22Rv1 (cell line): Measurements from ENCODE around the gene DYRK1A.

Experiments
- H3K27ac ChIP-seq: fragments of 450-650 bp; 2 replicates; pipeline ENCODE4 v1.5.1; 2017
- ZFX ChIP-seq: fragments of 450-650 bp; IDR thresholded peaks from 2 replicates; pipeline ENCODE4 v1.6.1; 2017; ENCODE audit warnings: antibody characterized with exemption, borderline replicate concordance
- TF ChIP-seq, protein P1 (sequence below): fragments of 450-650 bp; IDR thresholded peaks from 2 replicates; pipeline ENCODE4 v1.5.1; 2017; ENCODE audit warnings: mild to moderate bottlenecking

The DYRK1A gene

DNA sequence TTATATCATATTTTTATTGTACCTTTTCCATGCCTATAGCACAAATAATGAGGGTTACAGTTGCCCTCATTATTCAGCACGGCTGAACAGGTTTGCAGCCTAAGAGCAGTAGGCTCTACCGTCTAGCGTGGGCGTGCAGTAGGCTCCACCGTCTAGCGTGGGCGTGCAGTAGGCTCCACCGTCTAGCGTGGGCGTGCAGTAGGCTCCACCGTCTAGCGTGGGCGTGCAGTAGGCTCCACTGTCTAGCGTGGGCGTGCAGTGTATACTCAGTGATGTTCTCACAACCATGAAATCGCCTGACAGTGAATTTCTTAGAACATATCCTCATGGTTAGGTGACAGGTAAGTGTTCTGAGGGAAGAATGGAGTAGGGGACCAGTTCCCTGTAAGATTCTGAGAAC, 84.9 kb downstream of the DYRK1A start:
- no peak for TF ChIP-seq ZFX
- TF ChIP-seq, protein P1, sequence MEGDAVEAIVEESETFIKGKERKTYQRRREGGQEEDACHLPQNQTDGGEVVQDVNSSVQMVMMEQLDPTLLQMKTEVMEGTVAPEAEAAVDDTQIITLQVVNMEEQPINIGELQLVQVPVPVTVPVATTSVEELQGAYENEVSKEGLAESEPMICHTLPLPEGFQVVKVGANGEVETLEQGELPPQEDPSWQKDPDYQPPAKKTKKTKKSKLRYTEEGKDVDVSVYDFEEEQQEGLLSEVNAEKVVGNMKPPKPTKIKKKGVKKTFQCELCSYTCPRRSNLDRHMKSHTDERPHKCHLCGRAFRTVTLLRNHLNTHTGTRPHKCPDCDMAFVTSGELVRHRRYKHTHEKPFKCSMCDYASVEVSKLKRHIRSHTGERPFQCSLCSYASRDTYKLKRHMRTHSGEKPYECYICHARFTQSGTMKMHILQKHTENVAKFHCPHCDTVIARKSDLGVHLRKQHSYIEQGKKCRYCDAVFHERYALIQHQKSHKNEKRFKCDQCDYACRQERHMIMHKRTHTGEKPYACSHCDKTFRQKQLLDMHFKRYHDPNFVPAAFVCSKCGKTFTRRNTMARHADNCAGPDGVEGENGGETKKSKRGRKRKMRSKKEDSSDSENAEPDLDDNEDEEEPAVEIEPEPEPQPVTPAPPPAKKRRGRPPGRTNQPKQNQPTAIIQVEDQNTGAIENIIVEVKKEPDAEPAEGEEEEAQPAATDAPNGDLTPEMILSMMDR: no peak
- H3K27ac ChIP-seq: no peak overlapping the region

DNA sequence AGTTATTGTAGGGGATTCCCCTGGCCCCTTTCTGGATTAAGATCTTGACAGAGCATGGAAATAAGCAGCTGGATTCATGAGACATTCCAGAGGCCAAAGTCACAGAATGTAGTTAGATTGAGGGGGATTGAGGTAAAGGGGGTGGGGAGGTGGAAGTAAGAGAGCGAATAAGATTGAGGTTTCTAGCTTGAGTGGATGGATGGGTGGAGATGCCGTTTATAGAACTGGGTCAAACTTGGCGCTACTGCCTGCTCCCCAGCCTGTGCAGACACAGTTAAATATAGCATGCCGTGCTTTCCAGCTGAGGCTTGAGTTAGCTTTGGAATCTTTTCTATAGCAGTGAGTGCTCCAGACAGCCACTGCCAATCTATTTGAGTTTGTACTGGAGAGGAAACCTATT, 85.7 kb downstream of the DYRK1A start:
- TF ChIP-seq, protein P1: no peak
- TF ChIP-seq ZFX: no peak
- H3K27ac ChIP-seq: no peak overlapping the region

DNA sequence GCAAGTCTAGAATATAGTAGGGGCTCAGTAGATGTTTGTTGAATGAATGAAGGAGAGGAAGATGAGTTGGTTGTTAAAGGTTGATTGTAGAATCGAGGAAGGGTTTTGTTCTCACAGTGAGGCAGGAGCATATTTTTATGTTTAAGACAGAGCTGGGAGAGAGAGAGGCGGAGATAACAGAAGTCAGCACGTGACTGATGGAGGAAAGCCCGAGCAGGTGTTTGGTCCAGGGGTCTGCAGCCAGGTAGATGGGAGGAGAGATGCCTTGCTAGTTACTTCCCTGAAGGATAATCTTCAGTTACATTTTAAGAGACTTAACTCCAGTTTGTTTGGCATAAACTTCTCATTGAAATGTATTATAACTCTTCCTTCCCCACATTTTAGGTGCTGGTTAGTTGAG, 86.8 kb downstream of the DYRK1A start:
- no peak for TF ChIP-seq ZFX
- TF ChIP-seq, protein P1: no peak

DNA sequence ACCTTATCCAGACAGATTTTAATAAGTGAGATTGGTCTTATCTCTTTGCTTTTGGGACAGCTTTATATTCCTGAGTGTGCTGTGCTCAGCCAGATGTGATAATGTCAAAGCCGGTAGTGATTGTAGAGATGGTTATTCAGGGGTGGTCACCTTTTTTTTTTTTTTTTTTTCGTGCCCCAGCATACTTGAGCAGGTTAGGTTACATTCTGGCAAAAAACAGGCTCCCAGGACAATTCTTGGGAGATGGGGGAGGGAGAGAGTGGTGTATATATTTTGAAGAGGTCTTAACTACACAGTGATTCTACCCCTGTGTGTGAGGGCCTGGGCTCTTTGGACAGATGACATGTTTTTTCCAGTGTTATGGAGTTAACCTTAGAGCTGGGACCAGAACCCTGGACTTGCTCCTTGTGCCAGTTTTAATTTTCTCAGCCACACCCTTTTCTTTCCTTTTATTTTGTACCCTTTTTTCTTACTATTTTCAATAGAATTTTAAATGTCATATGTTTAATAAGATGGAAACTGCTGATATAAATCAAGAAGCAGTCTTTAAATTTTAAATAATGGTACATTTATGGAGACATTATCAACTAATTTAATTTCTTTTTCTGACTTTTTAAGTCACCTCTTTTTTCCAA, 88.4 kb downstream of the DYRK1A start:
- TF ChIP-seq ZFX: no peak
- TF ChIP-seq, protein P1: no peak
- H3K27ac ChIP-seq: 0 out of 2 replicates have a peak overlapping the region, but pooled peaks have one; percentile 12

More for the DNA sequence above, 86.8 kb downstream of the DYRK1A start:
- H3K27ac ChIP-seq: no peak overlapping the region

DNA sequence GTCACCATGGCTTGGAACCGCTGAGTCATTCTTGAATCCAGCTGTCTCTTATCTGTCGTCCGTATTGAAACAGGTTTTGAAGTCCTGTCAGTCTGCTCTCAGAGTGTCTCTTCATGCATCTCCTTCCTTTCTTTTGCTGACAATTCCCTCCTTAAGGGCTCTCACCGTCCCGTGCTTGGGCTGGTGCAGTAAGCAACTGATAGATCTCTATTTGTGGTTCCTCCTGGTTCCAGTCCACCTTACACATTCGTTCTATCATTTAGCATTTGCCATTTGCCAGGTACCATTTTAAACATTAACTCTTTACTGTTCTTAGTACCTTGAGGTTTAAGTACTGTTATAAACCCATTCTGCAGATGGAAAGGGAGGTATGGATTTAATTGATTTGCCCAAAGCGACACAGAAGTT, 88.9 kb downstream of the DYRK1A start:
- H3K27ac ChIP-seq: 0 out of 2 replicates have a peak overlapping the region, but pooled peaks have one; percentile 12
- TF ChIP-seq ZFX: no peak
- TF ChIP-seq, protein P1: no peak

DNA sequence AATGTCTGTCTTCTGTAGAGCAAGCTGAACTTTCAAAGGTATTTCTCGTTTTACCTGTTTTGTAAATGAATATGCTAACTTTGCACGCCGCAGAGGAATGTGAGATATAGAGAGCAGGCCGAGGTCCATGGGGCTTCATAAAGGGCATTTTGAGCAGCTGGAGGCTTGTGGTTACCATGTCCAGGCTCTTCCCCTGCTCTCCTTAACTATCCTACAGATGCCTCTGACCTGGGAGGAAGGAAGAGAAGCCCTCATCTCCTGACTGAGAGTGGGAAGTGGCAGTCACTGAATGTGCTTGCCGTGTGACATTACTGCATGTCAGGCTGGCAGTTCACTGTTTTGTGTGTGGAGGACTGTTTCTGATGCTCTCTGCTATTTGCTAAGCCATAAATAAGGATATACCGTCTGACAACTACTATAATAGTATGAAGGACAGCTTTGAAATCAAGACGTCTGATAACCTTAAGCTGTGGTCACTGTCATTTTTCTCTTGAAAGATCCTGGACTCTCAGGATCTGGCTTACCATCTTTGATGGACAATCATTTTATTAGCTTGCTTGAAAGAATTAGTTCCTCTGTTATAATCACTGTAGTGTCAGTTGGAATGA, 92.2 kb downstream of the DYRK1A start:
- TF ChIP-seq, protein P1: no peak
- TF ChIP-seq ZFX: no peak
- no peak overlapping the region for H3K27ac ChIP-seq

DNA sequence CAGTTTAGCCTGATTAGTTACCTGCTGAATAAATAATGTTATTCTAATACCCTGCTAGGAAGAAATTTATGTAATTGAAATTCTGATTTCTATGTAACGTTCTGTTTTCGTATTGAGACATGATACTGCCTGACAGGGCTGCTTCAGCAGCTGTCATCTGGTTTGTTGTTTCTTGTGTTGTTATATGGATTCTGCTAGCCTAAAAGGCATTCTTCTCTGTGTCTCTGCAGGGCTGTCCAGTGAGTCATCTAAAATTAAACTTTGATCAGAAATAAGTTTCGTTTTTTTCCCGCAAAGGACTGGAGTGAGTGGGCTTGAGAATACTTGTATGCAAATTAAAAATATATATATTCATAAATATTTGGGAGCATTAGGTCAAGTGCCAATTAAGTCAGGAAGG, 93.0 kb downstream of the DYRK1A start:
- H3K27ac ChIP-seq: no peak overlapping the region
- TF ChIP-seq, protein P1: no peak
- no peak for TF ChIP-seq ZFX
